Calu3 (cell line): Measurements from ENCODE around the gene FBLN2. TPM values are rescaled to one million over a fixed set of nuclear protein-coding genes. Genes with fewer than 3 reads are reported as not detected.

ENCODE experiments used
- BruUV-seq: library from RNA; stranded (reverse); fragments of 400-500 nt; replicated peaks from 2 replicates; lab custom pipeline; 2021; lab: Mats Ljungman, UMichigan
- CTCF ChIA-PET: fragments of 300-600 bp; sonication (Branson Sonifier 250); formaldehyde crosslinking; loops from one replicate; lab custom pipeline; 2022; ENCODE audit warnings: antibody characterized with exemption; lab: Charles Lee
- DNase-seq: peaks from one replicate; pipeline ENCODE4 v3.0.0; 2022
- H3K27ac Mint-ChIP-seq: one replicate; pipeline ENCODE4 v1.8.0; 2022; ENCODE audit warnings: mixed read lengths; ENCODE audit not compliant: unreplicated experiment
- H3K27me3 Mint-ChIP-seq: one replicate; pipeline ENCODE4 v1.8.0; 2022; ENCODE audit warnings: mixed read lengths; ENCODE audit not compliant: unreplicated experiment
- H3K36me3 Mint-ChIP-seq: one replicate; pipeline ENCODE4 v1.8.0; 2022; ENCODE audit warnings: mild to moderate bottlenecking, moderate library complexity, mixed read lengths; ENCODE audit not compliant: insufficient read depth, unreplicated experiment
- H3K4me1 Mint-ChIP-seq: one replicate; pipeline ENCODE4 v1.8.0; 2022; ENCODE audit warnings: mild to moderate bottlenecking, low read depth, mixed read lengths; ENCODE audit not compliant: unreplicated experiment
- H3K4me3 Mint-ChIP-seq: one replicate; pipeline ENCODE4 v1.8.0; 2022; ENCODE audit warnings: mild to moderate bottlenecking, low read depth, moderate library complexity, mixed read lengths; ENCODE audit not compliant: unreplicated experiment
- H3K9me3 Mint-ChIP-seq: one replicate; pipeline ENCODE4 v1.8.0; 2022; ENCODE audit warnings: low read depth, mixed read lengths; ENCODE audit not compliant: unreplicated experiment
- intact Hi-C: fragments of 100-400 bp; cut with micrococcal nuclease; formaldehyde crosslinking; loops from one replicate; pipeline ENCODE4 v1.10.0; 2022; ENCODE audit not compliant: unreplicated experiment
- total RNA-seq: library from RNA; stranded (reverse); gene quantifications from 2 replicates; pipeline ENCODE4 v1.2.3, GENCODE V29; 2022
- TF ChIP-seq, protein P1 (sequence below): fragments of 200-600 bp; IDR thresholded peaks from one replicate; pipeline ENCODE4 v1.8.0; 2022; ENCODE audit warnings: antibody characterized with exemption; ENCODE audit not compliant: unreplicated experiment

The FBLN2 gene
- total RNA-seq, 1 experiment from 2014 or later: not detected

- Mint-ChIP-seq H3K4me1 (no peaks in the 10 kb centered on the region), H3K27ac (no peak overlapping the region), H3K36me3 (peaks cover 3% of the 10 kb centered on the region), H3K4me3 (no peak overlapping the region), H3K9me3 (no peaks in the 10 kb centered on the region), H3K27me3 (no peaks in the 10 kb centered on the region)
- intact Hi-C loops: no loop called here
- TF ChIP-seq, protein P1, sequence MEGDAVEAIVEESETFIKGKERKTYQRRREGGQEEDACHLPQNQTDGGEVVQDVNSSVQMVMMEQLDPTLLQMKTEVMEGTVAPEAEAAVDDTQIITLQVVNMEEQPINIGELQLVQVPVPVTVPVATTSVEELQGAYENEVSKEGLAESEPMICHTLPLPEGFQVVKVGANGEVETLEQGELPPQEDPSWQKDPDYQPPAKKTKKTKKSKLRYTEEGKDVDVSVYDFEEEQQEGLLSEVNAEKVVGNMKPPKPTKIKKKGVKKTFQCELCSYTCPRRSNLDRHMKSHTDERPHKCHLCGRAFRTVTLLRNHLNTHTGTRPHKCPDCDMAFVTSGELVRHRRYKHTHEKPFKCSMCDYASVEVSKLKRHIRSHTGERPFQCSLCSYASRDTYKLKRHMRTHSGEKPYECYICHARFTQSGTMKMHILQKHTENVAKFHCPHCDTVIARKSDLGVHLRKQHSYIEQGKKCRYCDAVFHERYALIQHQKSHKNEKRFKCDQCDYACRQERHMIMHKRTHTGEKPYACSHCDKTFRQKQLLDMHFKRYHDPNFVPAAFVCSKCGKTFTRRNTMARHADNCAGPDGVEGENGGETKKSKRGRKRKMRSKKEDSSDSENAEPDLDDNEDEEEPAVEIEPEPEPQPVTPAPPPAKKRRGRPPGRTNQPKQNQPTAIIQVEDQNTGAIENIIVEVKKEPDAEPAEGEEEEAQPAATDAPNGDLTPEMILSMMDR: no peak
- no TSS peak for BruUV-seq
- no peak for DNase-seq
- CTCF ChIA-PET: no interaction called here
Observed at GRCh38 chr3:13501521-13501920, 47.4 kb upstream of the FBLN2 start.

GRCh38 chr3:13501958-13502790 is 46.8 kb upstream of the FBLN2 start:
- CTCF ChIA-PET: no interaction called here
- Mint-ChIP-seq H3K9me3 (no peaks in the 10 kb centered on the region), H3K4me1 (peaks cover 3% of the 10 kb centered on the region), H3K36me3 (peaks cover 3% of the 10 kb centered on the region), H3K27me3 (no peaks in the 10 kb centered on the region), H3K4me3 (no peak overlapping the region), H3K27ac (no peak overlapping the region)
- BruUV-seq: no TSS peak
- no peak for DNase-seq
- intact Hi-C loops: no loop called here
- TF ChIP-seq, protein P1: no peak

DNA sequence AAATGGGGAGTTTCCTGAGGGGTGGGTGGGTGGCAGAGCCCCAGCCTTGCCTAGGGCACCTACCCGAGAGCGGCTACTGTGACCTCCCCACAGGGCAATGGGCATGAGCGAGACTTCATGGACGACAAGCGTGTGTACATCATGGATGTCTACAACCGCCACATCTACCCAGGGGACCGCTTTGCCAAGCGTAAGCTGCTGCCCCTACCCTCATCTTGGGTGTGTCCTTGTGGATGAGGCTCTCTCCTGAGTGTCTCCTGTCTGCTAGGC is 46.2 kb upstream of the FBLN2 start:
- Mint-ChIP-seq H3K4me1 (peaks cover 9% of the 10 kb centered on the region), H3K4me3 (no peak overlapping the region), H3K27ac (no peak overlapping the region), H3K9me3 (no peaks in the 10 kb centered on the region), H3K36me3 (peaks cover 3% of the 10 kb centered on the region), H3K27me3 (no peaks in the 10 kb centered on the region)
- no TSS peak for BruUV-seq
- TF ChIP-seq, protein P1: no peak
- intact Hi-C loops: no loop called here
- no peak for DNase-seq
- CTCF ChIA-PET: no interaction called here

DNA sequence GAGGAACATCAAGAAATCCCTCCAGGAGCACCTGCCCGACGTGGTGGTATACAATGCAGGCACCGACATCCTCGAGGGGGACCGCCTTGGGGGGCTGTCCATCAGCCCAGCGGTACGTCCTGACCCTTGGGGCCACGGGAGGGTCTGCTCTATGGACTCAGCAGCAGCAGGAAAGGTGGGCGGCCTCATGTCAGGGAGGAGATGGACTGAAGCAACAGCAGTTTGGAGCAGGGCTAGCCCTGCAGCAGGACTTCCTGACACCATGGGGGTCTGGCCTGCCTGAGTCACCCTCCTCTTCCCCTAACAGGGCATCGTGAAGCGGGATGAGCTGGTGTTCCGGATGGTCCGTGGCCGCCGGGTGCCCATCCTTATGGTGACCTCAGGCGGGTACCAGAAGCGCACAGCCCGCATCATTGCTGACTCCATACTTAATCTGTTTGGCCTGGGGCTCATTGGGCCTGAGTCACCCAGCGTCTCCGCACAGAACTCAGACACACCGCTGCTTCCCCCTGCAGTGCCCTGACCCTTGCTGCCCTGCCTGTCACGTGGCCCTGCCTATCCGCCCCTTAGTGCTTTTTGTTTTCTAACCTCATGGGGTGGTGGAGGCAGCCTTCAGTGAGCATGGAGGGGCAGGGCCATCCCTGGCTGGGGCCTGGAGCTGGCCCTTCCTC is 44.6 kb upstream of the FBLN2 start:
- no peaks in the 10 kb centered on the region for H3K27me3 Mint-ChIP-seq
- peaks cover 11% of the 10 kb centered on the region for H3K4me1 Mint-ChIP-seq
- no peak overlapping the region for H3K27ac Mint-ChIP-seq
- BruUV-seq: no TSS peak
- TF ChIP-seq, protein P1: no peak
- H3K4me3 Mint-ChIP-seq: no peak overlapping the region
- CTCF ChIA-PET: no interaction called here
- intact Hi-C loops: no loop called here
- H3K9me3 Mint-ChIP-seq: no peaks in the 10 kb centered on the region
- no peaks in the 10 kb centered on the region for H3K36me3 Mint-ChIP-seq
- DNase-seq: no peak
